Liver (tissue), 9 donors: Measurements from ENCODE around the gene RASAL2. TPM values are rescaled to one million over a fixed set of nuclear protein-coding genes. Genes with fewer than 3 reads are reported as not detected.

Experiments used
- DNase-seq: peaks from one replicate; pipeline ENCODE4 v3.0.0-alpha.2; 2017; ENCODE audit warnings: low spot score
- H3K27ac ChIP-seq, 2 donors: one replicate each; pipeline ENCODE4 v1.7.0; 2013; ENCODE audit warnings: inconsistent platforms in 2 of 2, low read length in 2 of 2, control low read depth in 1 of 2, low read depth in 1 of 2, mild to moderate bottlenecking in 1 of 2
- H3K27me3 ChIP-seq, 4 donors: one replicate each; pipeline versions ENCODE4 v1.6.1 to v1.7.0; 2013; ENCODE audit warnings: low read length in 3 of 4, inconsistent platforms in 1 of 4, mild to moderate bottlenecking in 1 of 4, moderate library complexity in 1 of 4; ENCODE audit not compliant: control insufficient read depth in 4 of 4, insufficient read depth in 4 of 4
- H3K36me3 ChIP-seq, 4 donors: one replicate each; pipeline versions ENCODE4 v1.6.1 to v1.7.0; 2013; ENCODE audit warnings: low read length in 3 of 4, mild to moderate bottlenecking in 3 of 4, low read depth in 1 of 4, moderate library complexity in 1 of 4; ENCODE audit not compliant: control insufficient read depth in 4 of 4, insufficient read depth in 3 of 4
- H3K4me1 ChIP-seq, 4 donors: one replicate each; pipeline versions ENCODE4 v1.6.1 to v1.7.0; 2013; ENCODE audit warnings: low read length in 3 of 4, mild to moderate bottlenecking in 3 of 4, moderate library complexity in 1 of 4; ENCODE audit not compliant: control insufficient read depth in 4 of 4, insufficient read depth in 4 of 4
- H3K4me3 ChIP-seq, 3 donors: one replicate each; pipeline versions ENCODE4 v1.6.1 to v1.7.0; 2013; ENCODE audit warnings: low read length in 3 of 3, control low read depth in 1 of 3, low read depth in 1 of 3, mild to moderate bottlenecking in 1 of 3
- H3K9ac ChIP-seq, 2 donors: one replicate each; pipeline ENCODE4 v1.7.0; 2013; ENCODE audit warnings: low read length in 2 of 2, mild to moderate bottlenecking in 2 of 2, moderate library complexity in 2 of 2, control low read depth in 1 of 2, low read depth in 1 of 2
- H3K9me3 ChIP-seq, 4 donors: one replicate each; pipeline versions ENCODE4 v1.6.1 to v1.7.0; 2013; ENCODE audit warnings: low read length in 3 of 4; ENCODE audit not compliant: control insufficient read depth in 4 of 4
- ATF3 ChIP-seq: IDR thresholded peaks from 2 replicates; pipeline ENCODE4 v1.6.1; 2016; ENCODE audit warnings: antibody characterized with exemption
- EGR1 ChIP-seq, 2 donors: IDR thresholded peaks; 2 replicates each; pipeline ENCODE4 v1.6.1; 2016 to 2018; ENCODE audit warnings: antibody characterized with exemption in 2 of 2, low read depth in 2 of 2
- FOXA1 ChIP-seq: IDR thresholded peaks from 2 replicates; pipeline ENCODE4 v1.6.1; 2016; ENCODE audit warnings: antibody characterized with exemption
- FOXA2 ChIP-seq: IDR thresholded peaks from 2 replicates; pipeline ENCODE4 v1.6.1; 2016; ENCODE audit warnings: antibody characterized with exemption
- GABPA ChIP-seq, 2 donors: IDR thresholded peaks in 1 of 2; conservative IDR thresholded peaks in 1 of 2; 2 replicates each; pipeline ENCODE4 v1.6.1; 2016; ENCODE audit warnings: antibody characterized with exemption in 2 of 2, mild to moderate bottlenecking in 1 of 2, moderate library complexity in 1 of 2
- HNF4A ChIP-seq, 2 donors: conservative IDR thresholded peaks; 2 replicates each; pipeline ENCODE4 v1.6.1; 2016; ENCODE audit warnings: antibody characterized with exemption in 2 of 2, mild to moderate bottlenecking in 2 of 2
- HNF4G ChIP-seq: IDR thresholded peaks from 2 replicates; pipeline ENCODE4 v1.6.1; 2016; ENCODE audit warnings: antibody characterized with exemption
- JUND ChIP-seq, 2 donors: IDR thresholded peaks; 2 replicates each; pipeline ENCODE4 v1.6.1; 2016; ENCODE audit warnings: antibody characterized with exemption in 2 of 2
- NR2F2 ChIP-seq: IDR thresholded peaks from 2 replicates; pipeline ENCODE4 v1.6.1; 2016; ENCODE audit warnings: antibody characterized with exemption
- RAD21 ChIP-seq, 2 donors: IDR thresholded peaks; 2 replicates each; pipeline ENCODE4 v1.6.1; 2016; ENCODE audit warnings: antibody characterized with exemption in 2 of 2, mild to moderate bottlenecking in 2 of 2
- REST ChIP-seq: IDR thresholded peaks from 2 replicates; pipeline ENCODE4 v1.6.1; 2016; ENCODE audit warnings: antibody characterized with exemption, mild to moderate bottlenecking
- RXRA ChIP-seq, 2 donors: IDR thresholded peaks; 2 replicates each; pipeline ENCODE4 v1.6.1; 2017 to 2018; ENCODE audit warnings: antibody characterized with exemption in 2 of 2, mild to moderate bottlenecking in 1 of 2
- SP1 ChIP-seq: IDR thresholded peaks from 2 replicates; pipeline ENCODE4 v1.6.1; 2018; ENCODE audit warnings: antibody characterized with exemption, mild to moderate bottlenecking
- TAF1 ChIP-seq: conservative IDR thresholded peaks from 2 replicates; pipeline ENCODE4 v1.6.1; 2016; ENCODE audit warnings: antibody characterized with exemption, mild to moderate bottlenecking
- YY1 ChIP-seq: IDR thresholded peaks from 2 replicates; pipeline ENCODE4 v1.6.1; 2016; ENCODE audit warnings: antibody characterized with exemption, mild to moderate bottlenecking
- ZBTB33 ChIP-seq: IDR thresholded peaks from 2 replicates; pipeline ENCODE4 v1.6.1; 2016; ENCODE audit warnings: antibody characterized with exemption
- WGBS: extraction: QIAGEN DNeasy Blood & Tissue Kit; methylation state at CpG from one replicate; pipeline ENCODE4 v1.1.7; 2013; 5-methylcytosine and 5-hydroxymethylcytosine counted together
- polyA plus RNA-seq, 2 donors: library from polyadenylated mRNA; stranded (reverse) in 1 of 2; unstranded in 1 of 2; fragments of 200-250 nt in 1 of 2; fragments of >200 nt in 1 of 2; fragmentation: Nextera tagmentation in 1 of 2; extraction: Ambion mirVana in 1 of 2; gene quantifications; one replicate each; pipeline versions ENCODE4 v1.2.1 to v1.2.3, GENCODE V29; 2013 to 2015
- total RNA-seq, 2 donors: library from RNA; depleted of rRNA; stranded (reverse); fragments of >200 nt; gene quantifications; one replicate each; pipeline ENCODE4 v1.2.3, GENCODE V29; 2014
- TF ChIP-seq, protein P1 (sequence below): fragments of 150-350 bp; IDR thresholded peaks from 2 replicates; pipeline ENCODE4 v1.5.1; 2017; ENCODE audit warnings: improper control_type of control experiment, low read depth, low read length; ENCODE audit not compliant: missing input control
- TF ChIP-seq, protein P2 (sequence below): IDR thresholded peaks from 2 replicates; pipeline ENCODE4 v1.6.1; 2016; ENCODE audit warnings: antibody characterized with exemption
- donor health status: healthy.
- donor health status: healthy.
- donor health status: healthy.
- donor health status: healthy.
- donor health status: healthy.

Gene RASAL2
- total and polyA plus RNA-seq, 4 donors = 1.8 to 8.1 (median 4.1) TPM

- no peaks in the 10 kb centered on the region for H3K9me3 ChIP-seq
- no peaks in the 10 kb centered on the region for H3K27me3 ChIP-seq
- TF ChIP-seq RXRA (IDR thresholded peaks at IDR 0.05) (no peak), SP1 (no peak), TAF1 (no peak), GABPA (IDR thresholded peaks at IDR 0.05 in 1 of 2, conservative IDR thresholded peaks at IDR 0.05 in 1 of 2) (no peak), NR2F2 (no peak), HNF4A (conservative IDR thresholded peaks at IDR 0.05) (no peak), HNF4G (no peak), EGR1 (IDR thresholded peaks at IDR 0.05; ENCODE audit: low read depth in 2 of 2) (no peak), YY1 (no peak), FOXA2 (no peak), RAD21 (IDR thresholded peaks at IDR 0.05) (no peak), ZBTB33 (no peak)
- TF ChIP-seq, protein P1, sequence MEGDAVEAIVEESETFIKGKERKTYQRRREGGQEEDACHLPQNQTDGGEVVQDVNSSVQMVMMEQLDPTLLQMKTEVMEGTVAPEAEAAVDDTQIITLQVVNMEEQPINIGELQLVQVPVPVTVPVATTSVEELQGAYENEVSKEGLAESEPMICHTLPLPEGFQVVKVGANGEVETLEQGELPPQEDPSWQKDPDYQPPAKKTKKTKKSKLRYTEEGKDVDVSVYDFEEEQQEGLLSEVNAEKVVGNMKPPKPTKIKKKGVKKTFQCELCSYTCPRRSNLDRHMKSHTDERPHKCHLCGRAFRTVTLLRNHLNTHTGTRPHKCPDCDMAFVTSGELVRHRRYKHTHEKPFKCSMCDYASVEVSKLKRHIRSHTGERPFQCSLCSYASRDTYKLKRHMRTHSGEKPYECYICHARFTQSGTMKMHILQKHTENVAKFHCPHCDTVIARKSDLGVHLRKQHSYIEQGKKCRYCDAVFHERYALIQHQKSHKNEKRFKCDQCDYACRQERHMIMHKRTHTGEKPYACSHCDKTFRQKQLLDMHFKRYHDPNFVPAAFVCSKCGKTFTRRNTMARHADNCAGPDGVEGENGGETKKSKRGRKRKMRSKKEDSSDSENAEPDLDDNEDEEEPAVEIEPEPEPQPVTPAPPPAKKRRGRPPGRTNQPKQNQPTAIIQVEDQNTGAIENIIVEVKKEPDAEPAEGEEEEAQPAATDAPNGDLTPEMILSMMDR = no peak
- TF ChIP-seq, protein P2, sequence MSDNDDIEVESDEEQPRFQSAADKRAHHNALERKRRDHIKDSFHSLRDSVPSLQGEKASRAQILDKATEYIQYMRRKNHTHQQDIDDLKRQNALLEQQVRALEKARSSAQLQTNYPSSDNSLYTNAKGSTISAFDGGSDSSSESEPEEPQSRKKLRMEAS = no peak
- H3K4me1 ChIP-seq = no peaks in the 10 kb centered on the region
- H3K9ac ChIP-seq = no peak overlapping the region
- H3K27ac ChIP-seq = no peak overlapping the region
- DNase-seq = no peak
- no peak overlapping the region for H3K4me3 ChIP-seq
- 82% methylated on average over 1 of the region's 1 CpG for WGBS
- H3K36me3 ChIP-seq = no peaks in the 10 kb centered on the region
Observed at GRCh38 chr1:178151831-178152230, 57.9 kb downstream of the RASAL2 start.

GRCh38 chr1:178155481-178156255, 61.8 kb downstream of the RASAL2 start:
- Histone ChIP-seq H3K4me3 (no peak overlapping the region), H3K4me1 (no peaks in the 10 kb centered on the region), H3K9ac (no peak overlapping the region), H3K27me3 (no peaks in the 10 kb centered on the region), H3K9me3 (no peaks in the 10 kb centered on the region), H3K27ac (no peak overlapping the region), H3K36me3 (no peaks in the 10 kb centered on the region)
- 76% methylated on average over 6 of the region's 6 CpGs for WGBS
- DNase-seq = no peak
- TF ChIP-seq YY1 (no peak), RXRA (IDR thresholded peaks at IDR 0.05) (no peak), JUND (IDR thresholded peaks at IDR 0.05) (no peak), REST (no peak), HNF4G (no peak), ZBTB33 (no peak), ATF3 (no peak), FOXA2 (no peak), GABPA (IDR thresholded peaks at IDR 0.05 in 1 of 2, conservative IDR thresholded peaks at IDR 0.05 in 1 of 2) (no peak), SP1 (no peak), EGR1 (IDR thresholded peaks at IDR 0.05; ENCODE audit: low read depth in 2 of 2) (no peak), TAF1 (no peak), FOXA1 (no peak)
- TF ChIP-seq, protein P1 = no peak
- TF ChIP-seq, protein P2 = no peak
